Stimulated activated CD4-positive, alpha-beta T cell treated with anti-CD3 and anti-CD28 coated beads, Interleukin-15, amount 100 ng/mL, for 48 hours (primary cell): ENCODE measurements around the gene LIMS3.
"Not testable (repeated sequence)": the region's sequence is repeated elsewhere in the genome, so short reads cannot be mapped to it uniquely, and the experiment has no call there.

Experiments used
- DNase-seq, 2 donors: peaks; one replicate each; pipeline ENCODE4 v3.0.0-alpha.2; 2020; ENCODE audit warnings: low read depth in 2 of 2

Gene LIMS3, protein sequence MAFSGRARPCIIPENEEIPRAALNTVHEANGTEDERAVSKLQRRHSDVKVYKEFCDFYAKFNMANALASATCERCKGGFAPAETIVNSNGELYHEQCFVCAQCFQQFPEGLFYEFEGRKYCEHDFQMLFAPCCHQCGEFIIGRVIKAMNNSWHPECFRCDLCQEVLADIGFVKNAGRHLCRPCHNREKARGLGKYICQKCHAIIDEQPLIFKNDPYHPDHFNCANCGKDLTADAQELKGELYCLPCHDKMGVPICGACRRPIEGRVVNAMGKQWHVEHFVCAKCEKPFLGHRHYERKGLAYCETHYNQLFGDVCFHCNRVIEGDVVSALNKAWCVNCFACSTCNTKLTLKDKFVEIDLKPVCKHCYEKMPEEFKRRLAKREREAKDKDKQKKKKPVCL

DNA sequence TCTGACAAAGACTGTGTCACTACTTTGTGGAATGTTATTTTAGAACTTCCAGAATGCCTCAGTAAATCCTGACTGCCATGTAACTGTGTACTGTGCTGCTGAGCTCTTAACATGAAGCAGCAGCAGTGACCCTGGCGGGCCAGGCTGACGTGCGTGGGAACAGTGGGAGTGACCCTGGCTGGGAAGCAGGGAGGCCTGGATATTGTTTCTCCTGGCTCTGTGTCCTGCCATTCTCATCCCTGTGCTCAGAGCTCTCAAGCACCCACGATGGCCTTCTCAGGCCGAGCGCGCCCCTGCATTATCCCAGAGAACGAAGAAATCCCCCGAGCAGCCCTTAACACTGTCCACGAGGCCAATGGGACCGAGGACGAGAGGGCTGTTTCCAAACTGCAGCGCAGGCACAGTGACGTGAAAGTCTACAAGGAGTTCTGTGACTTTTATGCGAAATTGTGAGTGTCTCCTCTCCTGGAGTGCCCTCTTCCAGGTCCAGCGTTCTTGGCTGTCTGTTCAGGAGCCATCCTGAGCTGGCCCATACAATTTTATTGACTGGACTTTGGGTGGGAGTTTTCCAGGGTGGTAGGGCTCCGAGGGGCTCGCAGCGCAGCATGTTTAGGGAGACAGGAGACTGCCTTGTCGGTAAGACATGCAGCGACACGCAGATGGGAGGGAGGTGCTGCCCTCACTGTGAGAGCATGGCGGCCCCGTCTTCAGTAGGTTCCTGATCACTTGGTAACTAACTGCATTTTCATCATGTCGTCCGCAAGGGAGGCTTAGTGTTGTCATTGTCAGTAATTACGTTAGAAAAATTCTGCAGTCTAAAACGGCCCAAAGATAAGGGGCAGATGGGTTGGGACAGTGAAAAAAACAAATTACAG, at the start of gene LIMS3:
TSS of gene LIMS3 (plus strand) at position 227 of the 875 bp plus-strand sequence. CDS start at position 268, 41 bp downstream.
- not testable (repeated sequence) for DNase-seq

DNA sequence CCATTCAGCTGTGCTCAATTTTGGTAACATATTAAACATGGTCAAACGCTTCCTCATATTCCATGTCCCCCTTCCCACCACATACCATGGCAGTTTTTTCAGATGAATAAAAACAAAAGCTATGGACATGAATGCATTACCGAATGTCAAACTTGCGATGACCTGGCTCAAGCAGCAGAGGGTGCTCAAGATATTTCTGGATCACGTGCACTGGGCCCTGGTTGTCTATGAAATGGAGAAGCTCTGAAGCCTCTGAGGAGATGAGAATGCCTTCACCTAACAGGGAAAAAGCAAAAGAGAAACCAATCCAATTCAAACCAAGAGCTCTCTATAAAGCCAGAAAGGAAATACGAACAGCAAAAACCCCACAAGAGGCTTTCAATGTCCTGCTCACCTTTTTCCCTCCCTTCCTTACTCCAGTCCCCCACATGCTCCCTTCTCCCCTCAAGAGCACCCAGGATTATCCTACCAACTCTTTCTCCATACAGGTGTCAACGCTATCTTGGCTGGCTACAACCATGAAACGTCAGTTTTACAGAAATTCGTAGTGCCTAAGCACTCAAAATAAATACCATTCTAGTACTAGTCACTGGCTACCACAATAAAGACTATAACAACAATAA, 27.2 kb upstream of the LIMS3 start:
- not testable (repeated sequence) for DNase-seq

DNA sequence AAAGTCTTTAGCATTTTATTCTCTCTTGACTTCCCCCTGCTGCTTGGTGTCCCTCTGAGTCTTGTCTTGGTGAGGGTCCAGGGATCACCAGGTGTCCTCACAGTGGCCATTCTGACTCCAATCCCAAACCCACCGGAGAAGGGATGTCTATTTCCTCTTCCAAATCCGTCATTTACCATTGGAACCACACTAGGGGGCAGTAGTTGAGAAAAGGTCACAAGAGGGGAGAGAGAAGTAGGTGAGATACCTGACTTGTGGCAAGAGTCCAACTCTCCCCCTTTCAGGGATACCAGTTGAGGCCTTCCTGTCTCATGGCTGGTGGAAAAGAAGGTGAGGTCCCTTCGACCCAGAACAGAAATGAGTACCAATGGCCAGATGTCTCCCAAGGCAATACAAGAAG, 21.9 kb upstream of the LIMS3 start:
- DNase-seq: not testable (repeated sequence)

DNA sequence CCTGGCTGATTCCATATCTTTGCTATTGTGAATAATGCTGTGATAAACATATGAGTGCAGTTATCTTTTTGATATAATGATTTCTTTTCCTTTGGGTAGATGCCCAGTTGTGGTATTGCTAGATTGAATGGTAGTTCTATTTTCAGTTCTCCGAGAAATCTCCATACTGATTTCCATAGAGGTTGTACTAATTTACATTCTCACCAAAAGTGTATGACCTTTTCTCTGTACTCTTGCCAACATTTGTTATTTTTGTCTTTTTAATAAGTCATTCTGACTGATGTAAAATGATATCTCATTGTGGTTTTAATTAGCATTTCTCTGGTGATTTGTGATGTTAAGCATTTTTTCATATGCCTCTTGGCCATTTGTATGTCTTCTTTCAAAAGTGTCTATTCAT, 16.4 kb upstream of the LIMS3 start:
- not testable (repeated sequence) for DNase-seq

DNA sequence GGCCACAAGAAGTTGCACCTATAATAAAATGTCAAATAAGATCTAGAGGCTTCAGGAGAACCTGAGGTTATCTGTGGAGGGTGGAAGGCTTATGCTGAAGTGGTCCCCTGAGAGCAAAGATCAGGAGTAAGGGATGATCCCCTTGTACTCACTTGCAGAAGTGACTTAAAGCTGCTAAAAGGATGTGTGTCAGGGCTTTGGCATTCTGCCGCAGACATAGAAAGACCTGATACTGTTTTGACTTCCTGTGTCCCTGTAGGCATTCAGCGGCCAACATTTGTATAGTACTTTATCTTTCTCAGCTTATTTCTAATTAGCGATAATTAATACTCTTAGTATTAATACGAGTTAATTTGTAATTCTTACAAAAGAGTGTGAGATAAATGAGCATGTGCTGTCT, 10.1 kb upstream of the LIMS3 start:
- DNase-seq: not testable (repeated sequence)

DNA sequence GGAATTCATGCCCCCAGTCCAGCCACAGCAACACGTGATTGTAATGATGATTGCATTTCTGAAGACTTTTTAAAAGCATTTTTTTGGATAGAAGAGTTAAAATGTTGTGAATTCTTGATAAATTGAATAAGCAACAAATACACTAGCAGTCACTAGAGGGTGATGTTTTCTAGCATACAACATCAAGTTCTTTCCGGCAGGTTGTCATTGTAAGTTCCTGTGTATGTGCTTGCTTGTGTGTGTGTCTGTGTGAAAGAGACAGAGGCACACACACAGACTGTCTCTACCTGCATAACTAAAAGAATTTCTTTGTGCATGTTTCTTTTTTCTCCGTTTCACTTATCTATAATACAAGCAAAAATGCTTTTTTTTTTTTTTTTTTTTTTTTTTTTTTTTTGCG, 8.6 kb upstream of the LIMS3 start:
- not testable (repeated sequence) for DNase-seq

DNA sequence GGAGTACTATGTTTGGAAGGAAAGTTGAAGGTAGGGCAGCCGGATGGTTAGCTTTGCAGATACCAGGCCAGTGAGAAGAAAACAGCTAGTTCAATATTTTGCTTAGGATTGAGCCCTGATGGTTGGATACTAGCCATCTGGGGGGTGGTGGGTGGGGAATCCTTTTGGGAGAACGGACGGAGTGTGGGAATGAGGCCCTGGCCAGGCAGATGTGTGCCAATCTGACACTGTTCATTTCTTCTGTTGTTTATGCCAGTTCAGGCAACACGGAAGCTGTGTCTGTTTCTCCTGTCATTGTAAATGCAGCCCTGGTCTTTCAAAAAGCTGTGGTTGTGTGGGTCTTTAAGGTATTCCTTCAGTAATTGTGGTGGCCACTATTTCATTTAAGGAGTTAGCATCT, 7.5 kb upstream of the LIMS3 start:
- DNase-seq: not testable (repeated sequence)

DNA sequence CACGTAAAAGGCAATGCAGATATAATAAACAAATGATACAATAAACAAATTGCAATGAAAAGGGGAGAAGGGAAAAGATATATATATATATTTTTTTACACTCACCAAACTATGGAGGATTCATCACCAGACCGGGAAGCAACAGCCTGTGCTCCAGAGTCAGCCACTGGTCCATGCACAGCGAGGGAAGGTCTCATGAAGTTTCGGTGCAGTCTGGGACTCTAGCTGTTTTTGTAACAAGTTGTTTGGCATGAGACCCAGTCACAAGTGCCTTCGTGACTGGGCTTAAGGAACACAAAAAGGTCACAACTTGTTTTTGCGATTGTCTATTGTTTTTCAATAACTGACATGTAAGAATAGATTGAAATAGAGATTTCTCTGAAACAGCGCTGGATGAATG, 4.8 kb upstream of the LIMS3 start:
- DNase-seq: not testable (repeated sequence)

DNA sequence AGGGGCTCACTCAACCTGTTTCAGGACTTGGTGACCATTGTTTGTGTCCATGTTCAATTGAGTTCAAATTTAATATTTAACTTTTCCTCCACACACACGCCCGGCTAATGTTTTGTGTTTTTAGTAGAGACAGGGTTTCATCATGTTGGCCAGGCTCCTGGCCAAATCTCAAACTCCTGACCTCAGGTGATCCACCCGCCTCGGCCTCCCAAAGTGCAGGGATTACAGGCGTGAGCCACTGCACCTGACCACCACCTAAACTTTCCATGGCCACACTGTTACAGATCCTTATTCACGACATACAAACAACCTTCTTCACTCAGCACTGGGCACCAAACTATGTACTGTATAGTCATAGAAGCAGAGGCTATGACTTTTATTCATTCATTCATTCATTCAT, 4.3 kb upstream of the LIMS3 start:
- DNase-seq: not testable (repeated sequence)

DNA sequence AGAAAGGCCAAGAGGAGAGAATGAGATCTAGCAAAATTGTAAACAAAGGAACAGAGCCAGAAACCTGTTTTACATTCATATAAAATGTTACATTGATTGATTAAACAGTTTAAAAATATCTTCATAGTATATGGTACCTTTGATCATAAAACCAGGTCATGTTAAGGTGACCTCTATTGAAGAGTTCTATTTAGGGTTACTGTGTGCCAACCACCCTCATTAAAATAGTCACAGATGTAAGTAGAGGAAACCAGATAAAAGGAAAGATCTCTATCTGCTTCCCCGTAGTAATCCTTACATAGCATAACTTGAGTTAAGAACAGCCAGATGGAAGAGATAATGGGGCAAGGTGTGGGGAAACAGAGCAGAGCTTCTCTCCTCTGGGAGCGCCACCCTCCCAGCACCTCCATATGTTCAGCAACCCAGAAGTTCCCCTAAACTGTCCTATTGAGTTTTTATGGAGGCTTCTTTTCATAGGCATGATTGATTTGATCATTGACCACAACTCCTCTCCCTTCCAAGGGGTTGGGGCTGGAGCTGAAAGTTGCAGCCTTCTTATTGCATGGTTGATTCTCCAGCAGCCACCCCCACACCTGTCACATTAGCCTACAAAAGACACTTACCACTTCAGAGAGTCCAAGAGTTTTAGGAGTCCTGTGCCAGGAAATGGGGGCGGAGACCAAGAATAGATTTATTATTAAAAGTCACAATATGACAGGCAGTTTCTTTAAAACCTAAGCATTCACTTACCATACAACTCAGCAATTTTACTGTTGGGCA, 3.2 kb upstream of the LIMS3 start:
- DNase-seq: not testable (repeated sequence)

DNA sequence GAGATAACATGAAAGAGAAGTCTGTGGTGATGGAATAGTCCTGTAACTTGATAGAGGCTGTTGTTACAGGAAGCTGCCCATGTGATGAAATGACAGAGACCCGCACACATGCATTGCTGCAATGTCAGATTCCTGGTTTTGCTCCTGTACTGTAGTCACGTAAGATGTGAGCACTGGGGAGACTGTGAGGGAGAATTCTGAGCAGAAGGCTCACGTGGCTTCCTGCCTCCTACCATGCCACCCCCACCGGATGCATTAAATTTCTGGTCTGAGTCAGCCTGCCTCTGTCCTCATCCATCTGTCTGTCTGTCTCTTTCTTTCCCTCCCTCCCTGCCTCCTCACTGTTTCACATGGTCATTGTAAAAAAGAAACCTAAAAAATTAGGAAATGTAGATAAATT, 2.3 kb upstream of the LIMS3 start:
- DNase-seq: not testable (repeated sequence)

DNA sequence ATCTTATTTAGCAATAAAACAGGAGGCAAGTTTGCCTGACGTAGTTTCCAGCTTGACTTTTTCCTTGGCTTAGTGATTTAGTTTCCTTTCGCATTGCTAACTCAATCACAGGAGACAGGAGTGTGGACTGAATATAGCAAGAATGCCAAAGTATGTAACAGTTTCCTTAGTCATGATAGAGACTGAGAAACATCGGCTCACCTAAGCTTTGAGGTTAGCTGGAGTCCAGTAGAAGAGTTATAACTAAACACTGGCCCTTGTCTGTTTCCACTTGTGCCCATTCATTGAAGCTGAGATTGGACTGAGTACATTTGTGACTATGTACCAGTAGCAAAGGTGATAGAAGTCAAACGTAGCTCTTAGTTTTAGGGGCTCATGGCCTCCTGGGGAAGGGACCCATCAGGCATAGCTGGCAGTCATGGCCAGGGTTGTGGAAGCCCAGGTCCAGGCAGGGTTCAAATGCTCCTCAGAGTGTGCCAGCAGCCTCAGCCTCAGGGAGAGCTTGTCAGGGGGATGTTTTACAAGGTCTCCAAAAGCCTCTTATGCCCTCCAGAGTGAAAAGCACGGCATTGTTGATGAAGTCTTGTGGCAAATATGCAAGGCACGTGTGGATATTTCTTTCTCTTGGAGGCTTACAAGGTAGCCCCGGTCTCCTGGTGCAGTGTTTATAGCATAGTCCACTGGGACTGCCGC, 573 bp upstream of the LIMS3 start:
- not testable (repeated sequence) for DNase-seq

DNA sequence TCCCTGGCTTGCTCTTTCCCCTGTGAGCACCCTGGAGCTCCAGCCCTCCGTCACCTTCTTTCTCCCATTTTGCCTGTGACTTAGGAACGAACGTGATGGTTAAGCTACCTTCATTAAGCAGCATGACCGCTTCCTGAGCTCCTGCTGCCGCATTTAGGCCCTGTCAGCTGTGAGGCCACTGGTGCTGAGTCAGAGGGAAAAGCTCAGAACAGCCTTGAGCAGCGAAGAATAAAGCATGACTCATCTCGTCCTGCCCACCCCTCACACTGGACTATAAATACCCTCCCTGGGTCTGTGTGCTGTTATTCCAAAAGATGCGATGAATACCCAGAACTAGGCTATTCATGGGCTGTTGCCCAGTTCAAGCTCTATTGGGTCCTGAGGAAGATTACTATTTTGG, 7.3 kb downstream of the LIMS3 start:
- not testable (repeated sequence) for DNase-seq

DNA sequence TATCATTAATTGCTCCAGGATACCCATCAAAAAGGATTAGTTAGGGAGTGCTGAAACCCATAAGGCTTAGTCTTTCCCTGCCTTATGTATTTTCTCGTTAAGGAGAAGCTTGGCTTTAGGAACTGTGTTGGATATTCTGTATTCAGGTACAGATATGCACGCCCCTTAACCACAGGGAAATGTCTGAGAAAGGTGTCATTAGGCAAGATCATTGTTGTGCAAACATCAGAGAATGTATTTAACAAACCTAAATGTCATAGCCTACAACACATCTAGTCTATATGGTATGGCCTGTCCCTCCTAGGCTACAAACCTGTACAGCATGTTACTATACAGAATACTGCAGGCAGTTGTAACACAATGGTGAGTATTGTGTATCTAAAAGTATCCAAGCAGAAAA, 10.1 kb downstream of the LIMS3 start:
- DNase-seq: not testable (repeated sequence)

DNA sequence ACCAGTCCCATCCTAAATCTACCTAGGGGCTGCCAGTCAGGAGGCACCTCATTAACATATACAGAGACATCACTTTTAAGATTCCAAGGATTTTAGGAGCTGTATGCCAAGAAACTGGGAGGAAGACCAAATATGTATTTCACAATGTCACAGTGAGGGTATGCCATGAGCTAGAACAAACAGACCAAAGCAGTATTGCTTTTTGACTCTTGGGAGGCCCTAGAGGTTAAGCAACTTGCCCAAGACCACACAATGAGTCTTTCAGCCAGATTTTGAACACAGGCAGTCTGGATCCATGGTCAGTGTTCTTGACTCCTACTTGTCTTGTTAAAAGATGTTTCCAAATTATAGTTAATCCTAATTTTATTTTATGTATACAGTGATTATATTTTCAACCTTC, 12.3 kb downstream of the LIMS3 start:
- DNase-seq: not testable (repeated sequence)

DNA sequence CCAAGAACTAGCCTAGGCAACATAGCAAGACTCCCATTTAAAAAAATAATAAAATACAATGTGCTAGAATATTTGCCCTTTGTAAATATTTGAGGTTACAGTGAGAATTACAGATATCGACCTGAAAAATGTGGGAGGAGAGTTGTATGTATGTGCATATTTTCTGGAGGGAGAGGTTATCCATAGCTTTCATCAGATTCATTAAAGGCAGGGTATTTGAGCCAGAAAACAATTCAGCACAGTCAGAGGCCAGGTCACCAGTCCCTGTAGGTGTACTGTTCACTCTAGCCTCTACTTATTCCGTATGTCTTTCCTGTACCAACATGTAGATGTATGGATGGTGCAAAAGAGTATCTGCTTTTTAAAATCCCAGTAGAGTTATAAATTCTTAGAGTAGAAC, 15.4 kb downstream of the LIMS3 start:
- DNase-seq: not testable (repeated sequence)

DNA sequence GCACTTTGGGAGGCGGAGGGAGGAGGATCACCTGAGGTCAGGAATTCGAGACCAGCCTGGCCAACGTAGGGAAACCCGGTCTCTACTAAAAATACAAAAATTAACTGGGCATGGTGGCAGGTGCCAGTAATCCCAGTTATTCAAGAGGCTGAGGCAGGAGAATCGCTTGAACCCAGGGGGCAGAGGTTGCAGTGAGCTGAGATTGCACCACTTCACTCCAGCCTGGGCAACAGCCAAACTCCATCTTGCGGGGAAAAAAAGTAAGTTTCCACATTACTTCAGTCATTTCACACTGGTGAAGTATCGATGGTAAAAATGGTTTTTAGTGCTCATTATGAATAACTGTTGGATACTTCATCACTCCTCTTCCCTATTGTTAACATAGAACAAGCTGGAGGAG, 16.1 kb downstream of the LIMS3 start:
- not testable (repeated sequence) for DNase-seq

DNA sequence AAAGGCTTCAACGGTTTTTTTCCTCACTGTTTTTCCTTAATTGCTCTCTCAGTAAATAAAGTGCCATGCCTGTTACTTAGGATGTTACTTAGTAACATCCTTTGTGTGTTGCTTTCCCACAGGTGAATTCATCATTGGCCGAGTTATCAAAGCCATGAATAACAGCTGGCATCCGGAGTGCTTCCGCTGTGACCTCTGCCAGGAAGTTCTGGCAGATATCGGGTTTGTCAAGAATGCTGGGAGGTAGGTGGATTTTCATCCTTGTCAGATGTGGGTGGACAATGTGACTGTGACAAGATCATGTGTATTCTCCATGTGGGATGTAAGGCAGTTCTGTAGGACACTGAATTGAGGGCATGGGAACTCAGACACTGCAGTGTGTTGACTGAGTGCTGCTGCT, 17.3 kb downstream of the LIMS3 start:
- not testable (repeated sequence) for DNase-seq

DNA sequence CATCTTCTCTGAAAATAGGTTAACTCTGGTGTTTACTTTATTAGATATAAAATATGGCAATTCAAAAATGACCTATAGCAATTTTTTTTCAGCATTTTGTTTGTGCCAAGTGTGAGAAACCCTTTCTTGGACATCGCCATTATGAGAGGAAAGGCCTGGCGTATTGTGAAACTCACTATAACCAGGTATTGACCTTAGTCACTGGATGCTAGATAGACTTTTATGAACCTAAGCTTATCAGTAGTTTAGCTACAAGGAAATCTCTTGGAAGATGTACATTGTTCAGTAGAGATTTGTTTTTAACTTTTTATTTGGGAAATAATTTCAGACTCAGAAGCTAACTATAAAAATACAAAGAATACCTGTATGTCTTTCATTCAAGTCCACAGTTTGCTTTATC, 21.7 kb downstream of the LIMS3 start:
- not testable (repeated sequence) for DNase-seq

DNA sequence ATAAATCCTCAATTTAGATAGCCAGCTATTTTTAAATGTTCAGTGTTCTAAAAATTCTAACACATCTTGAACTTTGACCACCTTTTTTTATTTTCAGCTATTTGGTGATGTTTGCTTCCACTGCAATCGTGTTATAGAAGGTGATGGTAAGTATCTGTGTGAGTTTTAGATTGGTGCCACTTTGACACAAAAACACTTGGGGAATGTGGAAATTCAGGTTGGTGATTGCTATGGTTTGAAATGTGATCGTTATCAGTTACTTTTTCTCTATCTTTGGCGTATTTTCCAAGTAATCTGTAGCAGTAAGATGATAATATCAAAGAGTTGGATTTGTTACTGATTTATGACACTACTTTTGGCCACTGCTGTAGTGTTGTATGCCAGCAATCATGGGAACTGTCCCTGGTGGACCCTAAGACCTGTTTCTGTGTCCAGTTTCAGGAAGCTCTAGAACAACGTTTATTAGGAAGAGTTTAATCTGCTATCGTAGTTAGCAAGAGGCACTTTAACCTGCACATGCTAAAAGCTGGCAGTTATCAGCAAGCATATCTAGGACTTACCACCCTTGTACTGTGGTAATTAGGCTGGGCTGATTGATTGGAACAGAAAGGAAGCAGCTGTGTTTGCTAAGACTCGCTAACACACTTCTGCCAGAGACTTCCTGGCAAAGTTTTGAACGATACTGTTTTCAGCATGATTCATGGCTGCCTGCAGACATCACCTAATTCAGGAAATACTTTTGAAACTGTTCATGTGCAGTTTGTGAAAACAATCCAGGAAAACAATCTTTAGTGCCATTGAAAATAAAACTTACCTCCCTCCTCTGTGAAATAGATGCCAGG, 23.3 kb downstream of the LIMS3 start:
- DNase-seq: not testable (repeated sequence)
